ENCODE measurements around the gene SLC25A43. TPM values are rescaled to one million over a fixed set of nuclear protein-coding genes. Genes with fewer than 3 reads are reported as not detected.

The SLC25A43 gene
- total RNA-seq, 2 experiments from 2014 or later: 13.7 to 15.6 TPM

- H2AFZ ChIP-seq (ENCODE audit: low read length): 0 out of 2 replicates have a peak overlapping the region, but pooled peaks have one; percentile 36
- H3K4me1 ChIP-seq (ENCODE audit: insufficient read depth, low read length, poor library complexity, severe bottlenecking): no peaks in the 10 kb centered on the region
- TF ChIP-seq CTCF (conservative IDR thresholded peaks at IDR 0.05; ENCODE audit: low read length): peak; percentile 34; the same call in 1 of the 2 replicates
- no peak for TF ChIP-seq EZH2phosphoT487 (IDR thresholded peaks at IDR 0.05; ENCODE audit: borderline replicate concordance, low read depth, low read length)
- no peak for DNase-seq (ENCODE audit: low spot score)
- H3K4me2 ChIP-seq (ENCODE audit: low read length): peak overlapping the region; percentile 20; the same call in 1 of the 2 replicates
- BruUV-seq (replicated peaks): no TSS peak
- H3K79me2 ChIP-seq (ENCODE audit: insufficient read depth, low read depth, low read length): no peaks in the 10 kb centered on the region
- H3K36me3 ChIP-seq (ENCODE audit: insufficient read depth, low read length): no peaks in the 10 kb centered on the region
- H3K27ac ChIP-seq (ENCODE audit: low read depth, low read length, poor library complexity, severe bottlenecking): no peak overlapping the region
- intact Hi-C loops (cut with micrococcal nuclease; ENCODE audit: unreplicated experiment): no loop called here
- ChIA-PET POLR2A (interaction anchor here (0.6 kb wide), 1 partner anchor 271 kb away, joined by 3 read pairs; no protein-coding TSS in a partner anchor), CTCF (ENCODE audit: unreplicated experiment) (no interaction called here)
- H3K9me2 ChIP-seq (ENCODE audit: insufficient read depth, low read length): no peaks in the 10 kb centered on the region
- H3K4me3 ChIP-seq (ENCODE audit: low read depth, low read length, poor library complexity, severe bottlenecking): no peak overlapping the region
- no peaks in the 10 kb centered on the region for H3K9me3 ChIP-seq (ENCODE audit: low read length)
- no peaks in the 10 kb centered on the region for H4K20me1 ChIP-seq (ENCODE audit: insufficient read depth, low read length)
Measured at GRCh38 chrX:119389871-119390501, 9.2 kb upstream of the SLC25A43 start.

- intact Hi-C loops (cut with micrococcal nuclease; ENCODE audit: unreplicated experiment): no loop called here
- Histone ChIP-seq H3K9me2 (ENCODE audit: insufficient read depth, low read length) (no peaks in the 10 kb centered on the region), H3K27ac (ENCODE audit: low read depth, low read length, poor library complexity, severe bottlenecking) (no peak overlapping the region), H3K4me1 (ENCODE audit: insufficient read depth, low read length, poor library complexity, severe bottlenecking) (no peaks in the 10 kb centered on the region), H4K20me1 (ENCODE audit: insufficient read depth, low read length) (no peaks in the 10 kb centered on the region), H2AFZ (ENCODE audit: low read length) (no peak overlapping the region), H3K4me2 (ENCODE audit: low read length) (no peak overlapping the region), H3K36me3 (ENCODE audit: insufficient read depth, low read length) (no peaks in the 10 kb centered on the region), H3K4me3 (ENCODE audit: low read depth, low read length, poor library complexity, severe bottlenecking) (no peak overlapping the region), H3K9me3 (ENCODE audit: low read length) (no peaks in the 10 kb centered on the region), H3K79me2 (ENCODE audit: insufficient read depth, low read depth, low read length) (no peaks in the 10 kb centered on the region)
- POLR2A ChIA-PET: no interaction called here
- peak; percentile 29 for DNase-seq (ENCODE audit: low spot score)
- no TSS peak for BruUV-seq (replicated peaks)
- TF ChIP-seq EZH2phosphoT487 (IDR thresholded peaks at IDR 0.05; ENCODE audit: borderline replicate concordance, low read depth, low read length) (no peak), CTCF (conservative IDR thresholded peaks at IDR 0.05; ENCODE audit: low read length) (peak; percentile 56)
- CTCF ChIA-PET (ENCODE audit: unreplicated experiment): no interaction called here
Measured at GRCh38 chrX:119391279-119391678, 7.9 kb upstream of the SLC25A43 start.

GRCh38 chrX:119393144-119393543 lies 6.0 kb upstream of the SLC25A43 start:
- intact Hi-C loops (cut with micrococcal nuclease; ENCODE audit: unreplicated experiment): no loop called here
- no TSS peak for BruUV-seq (replicated peaks)
- Histone ChIP-seq H3K27ac (ENCODE audit: low read depth, low read length, poor library complexity, severe bottlenecking) (no peak overlapping the region), H2AFZ (ENCODE audit: low read length) (no peak overlapping the region), H3K4me1 (ENCODE audit: insufficient read depth, low read length, poor library complexity, severe bottlenecking) (peaks cover 6% of the 10 kb centered on the region), H3K4me2 (ENCODE audit: low read length) (no peak overlapping the region), H3K36me3 (ENCODE audit: insufficient read depth, low read length) (no peaks in the 10 kb centered on the region), H3K4me3 (ENCODE audit: low read depth, low read length, poor library complexity, severe bottlenecking) (no peak overlapping the region), H3K79me2 (ENCODE audit: insufficient read depth, low read depth, low read length) (no peaks in the 10 kb centered on the region), H3K9me2 (ENCODE audit: insufficient read depth, low read length) (no peaks in the 10 kb centered on the region), H3K9me3 (ENCODE audit: low read length) (no peaks in the 10 kb centered on the region), H4K20me1 (ENCODE audit: insufficient read depth, low read length) (no peaks in the 10 kb centered on the region)
- no peak for DNase-seq (ENCODE audit: low spot score)
- ChIA-PET POLR2A (no interaction called here), CTCF (ENCODE audit: unreplicated experiment) (no interaction called here)
- TF ChIP-seq EZH2phosphoT487 (IDR thresholded peaks at IDR 0.05; ENCODE audit: borderline replicate concordance, low read depth, low read length) (no peak), CTCF (conservative IDR thresholded peaks at IDR 0.05; ENCODE audit: low read length) (no peak)

All from OCI-LY7 (cell line).